ENCODE data around the gene PDAP1. TPM values are rescaled to one million over a fixed set of nuclear protein-coding genes. Genes with fewer than 3 reads are reported as not detected.
"Not testable (repeated sequence)": the region's sequence is repeated elsewhere in the genome, so short reads cannot be mapped to it uniquely, and the experiment has no call there.

PDAP1 gene
- total and polyA plus RNA-seq, 2 of the 13 experiments (the other 11 are each of a cell fraction or from before 2014, with no cell fraction given) = 13.0 to 100 TPM

DNA sequence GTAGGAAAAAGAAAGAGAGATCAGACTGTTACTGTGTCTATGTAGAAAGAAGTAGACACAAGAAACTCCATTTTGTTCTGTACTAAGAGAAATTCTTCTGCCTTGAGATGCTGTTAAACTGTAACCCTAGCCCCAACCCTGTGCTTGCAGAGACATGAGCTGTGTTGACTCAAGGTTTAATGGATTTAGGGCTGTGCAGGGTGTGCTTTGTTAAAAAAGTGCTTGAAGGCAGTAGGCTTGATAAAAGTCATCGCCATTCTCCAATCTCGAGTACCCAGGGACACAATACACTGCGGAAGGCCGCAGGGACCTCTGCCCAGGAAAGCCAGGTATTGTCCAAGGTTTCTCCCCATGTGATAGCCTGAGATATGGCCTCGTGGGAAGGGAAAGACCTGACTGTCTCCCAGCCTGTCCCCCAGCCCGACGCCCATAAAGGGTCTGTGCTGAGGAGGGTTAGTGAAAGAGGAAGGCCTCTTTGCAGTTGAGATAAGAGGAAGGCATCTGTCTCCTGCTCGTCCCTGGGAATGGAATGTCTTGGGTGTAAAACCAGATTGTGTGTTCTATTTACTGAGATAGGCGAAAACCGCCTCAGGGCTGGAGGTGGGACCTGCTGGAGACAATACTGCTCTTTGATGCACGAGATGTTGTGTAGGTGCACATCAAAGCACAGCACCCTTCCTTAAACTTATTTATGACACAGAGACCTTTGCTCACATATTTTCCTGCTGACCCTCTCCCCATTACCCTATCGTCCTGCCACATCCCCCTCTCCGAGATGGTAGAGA, 23.6 kb upstream of the PDAP1 start (continued):
- not testable (repeated sequence) for TF ChIP-seq SOX6, SOX13, FOXA1 (IDR thresholded peaks at IDR 0.05)
- peak; percentile 9; the same call in 1 of the 2 replicates for TF ChIP-seq SOX6 (CRISPR knock-in tag; IDR thresholded peaks at IDR 0.05)
- peak; percentile 9 for TF ChIP-seq YY1 (IDR thresholded peaks at IDR 0.05; ENCODE audit: insufficient read depth, insufficient replicate concordance, low read depth, low read length)
- TF ChIP-seq, protein P1, sequence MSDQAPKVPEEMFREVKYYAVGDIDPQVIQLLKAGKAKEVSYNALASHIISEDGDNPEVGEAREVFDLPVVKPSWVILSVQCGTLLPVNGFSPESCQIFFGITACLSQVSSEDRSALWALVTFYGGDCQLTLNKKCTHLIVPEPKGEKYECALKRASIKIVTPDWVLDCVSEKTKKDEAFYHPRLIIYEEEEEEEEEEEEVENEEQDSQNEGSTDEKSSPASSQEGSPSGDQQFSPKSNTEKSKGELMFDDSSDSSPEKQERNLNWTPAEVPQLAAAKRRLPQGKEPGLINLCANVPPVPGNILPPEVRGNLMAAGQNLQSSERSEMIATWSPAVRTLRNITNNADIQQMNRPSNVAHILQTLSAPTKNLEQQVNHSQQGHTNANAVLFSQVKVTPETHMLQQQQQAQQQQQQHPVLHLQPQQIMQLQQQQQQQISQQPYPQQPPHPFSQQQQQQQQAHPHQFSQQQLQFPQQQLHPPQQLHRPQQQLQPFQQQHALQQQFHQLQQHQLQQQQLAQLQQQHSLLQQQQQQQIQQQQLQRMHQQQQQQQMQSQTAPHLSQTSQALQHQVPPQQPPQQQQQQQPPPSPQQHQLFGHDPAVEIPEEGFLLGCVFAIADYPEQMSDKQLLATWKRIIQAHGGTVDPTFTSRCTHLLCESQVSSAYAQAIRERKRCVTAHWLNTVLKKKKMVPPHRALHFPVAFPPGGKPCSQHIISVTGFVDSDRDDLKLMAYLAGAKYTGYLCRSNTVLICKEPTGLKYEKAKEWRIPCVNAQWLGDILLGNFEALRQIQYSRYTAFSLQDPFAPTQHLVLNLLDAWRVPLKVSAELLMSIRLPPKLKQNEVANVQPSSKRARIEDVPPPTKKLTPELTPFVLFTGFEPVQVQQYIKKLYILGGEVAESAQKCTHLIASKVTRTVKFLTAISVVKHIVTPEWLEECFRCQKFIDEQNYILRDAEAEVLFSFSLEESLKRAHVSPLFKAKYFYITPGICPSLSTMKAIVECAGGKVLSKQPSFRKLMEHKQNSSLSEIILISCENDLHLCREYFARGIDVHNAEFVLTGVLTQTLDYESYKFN (CRISPR knock-in tag; conservative IDR thresholded peaks at IDR 0.05) = peak; percentile 38; the same call in 1 of the 2 replicates
- TF ChIP-seq PITX1 (CRISPR knock-in tag; IDR thresholded peaks at IDR 0.05) = peak; percentile 96
- 0 out of 2 replicates have a peak, but pooled peaks have one; percentile 35 for TF ChIP-seq FOXA3 (CRISPR knock-in tag; IDR thresholded peaks at IDR 0.05)
- TF ChIP-seq SOX13 (CRISPR knock-in tag; conservative IDR thresholded peaks at IDR 0.05 in 1 of 2, IDR thresholded peaks at IDR 0.05 in 1 of 2) = peak in 1 of 2 experiments; percentile 44; a peak in 2 of 4 replicates
- peak; percentile 59; the same call in 1 of the 2 replicates for TF ChIP-seq FOXA1 (CRISPR knock-in tag; IDR thresholded peaks at IDR 0.05)
